ENCODE data around the gene WDR1. TPM values are rescaled to one million over a fixed set of nuclear protein-coding genes. Genes with fewer than 3 reads are reported as not detected.

WDR1 gene
- total and polyA plus RNA-seq, 5 donors from 2014 or later: 312 to 422 (median 356) TPM

- no peak overlapping the region for H3K4me3 ChIP-seq (ENCODE audit: low read depth, low read length)
- H3K36me3 ChIP-seq (ENCODE audit: control insufficient read depth, insufficient read depth, low read length): no peaks in the 10 kb centered on the region
- H3K27ac ChIP-seq (ENCODE audit: insufficient read depth, low read length, poor library complexity, severe bottlenecking): no peak overlapping the region
- DNase-seq (no peak), ATAC-seq (ENCODE audit: low read depth in 2 of 2) (no peak)
- H3K27me3 Mint-ChIP-seq: peaks cover 8% of the 10 kb centered on the region
- H3K4me1 Mint-ChIP-seq: peaks cover 0 to 9% (median 5%) of the 10 kb centered on the region in 4 donors
- H3K4me1 ChIP-seq (ENCODE audit: control insufficient read depth, insufficient read depth, low read length, poor library complexity, severe bottlenecking): no peaks in the 10 kb centered on the region
- H3K36me3 Mint-ChIP-seq: peaks cover 36% of the 10 kb centered on the region
- H3K27ac Mint-ChIP-seq: no peak overlapping the region
- H3K4me3 Mint-ChIP-seq: no peak overlapping the region
- H3K9me3 Mint-ChIP-seq: peaks cover 0 to 3% (median 0%) of the 10 kb centered on the region in 7 donors
- no peaks in the 10 kb centered on the region for H3K9me3 ChIP-seq (ENCODE audit: control insufficient read depth in 2 of 2, low read length in 2 of 2)
- H3K27me3 ChIP-seq (ENCODE audit: control insufficient read depth, insufficient read depth, low read length): no peaks in the 10 kb centered on the region
These were observed 65.0 kb downstream of the WDR1 start for GRCh38 chr4:10051517-10052135.

- Mint-ChIP-seq H3K27me3 (peaks cover 8% of the 10 kb centered on the region), H3K9me3 (peaks cover 0 to under 1% (median 0%) of the 10 kb centered on the region in 7 donors), H3K36me3 (peaks cover 27% of the 10 kb centered on the region), H3K4me3 (no peak overlapping the region), H3K27ac (no peak overlapping the region), H3K4me1 (peaks cover 0 to 9% (median 3%) of the 10 kb centered on the region in 4 donors)
- H3K9me3 ChIP-seq (ENCODE audit: control insufficient read depth in 2 of 2, low read length in 2 of 2): no peaks in the 10 kb centered on the region
- no peak overlapping the region for H3K4me3 ChIP-seq (ENCODE audit: low read depth, low read length)
- DNase-seq (no peak), ATAC-seq (ENCODE audit: low read depth in 2 of 2) (no peak)
- no peaks in the 10 kb centered on the region for H3K27me3 ChIP-seq (ENCODE audit: control insufficient read depth, insufficient read depth, low read length)
- H3K4me1 ChIP-seq (ENCODE audit: control insufficient read depth, insufficient read depth, low read length, poor library complexity, severe bottlenecking): no peaks in the 10 kb centered on the region
- no peaks in the 10 kb centered on the region for H3K36me3 ChIP-seq (ENCODE audit: control insufficient read depth, insufficient read depth, low read length)
- no peak overlapping the region for H3K27ac ChIP-seq (ENCODE audit: insufficient read depth, low read length, poor library complexity, severe bottlenecking)
These were observed 65.9 kb downstream of the WDR1 start for GRCh38 chr4:10050721-10051120.

GRCh38 chr4:10050261-10050661, 66.3 kb downstream of the WDR1 start:
- no peaks in the 10 kb centered on the region for H3K9me3 ChIP-seq (ENCODE audit: control insufficient read depth in 2 of 2, low read length in 2 of 2)
- H3K4me3 Mint-ChIP-seq: no peak overlapping the region

GRCh38 chr4:10048941-10049697, 67.5 kb downstream of the WDR1 start:
- no peak for DNase-seq
- Mint-ChIP-seq H3K27ac (no peak overlapping the region), H3K9me3 (peaks cover 0 to 3% (median 0%) of the 10 kb centered on the region in 7 donors), H3K27me3 (peaks cover 8% of the 10 kb centered on the region), H3K4me1 (peaks cover 0 to 9% (median 3%) of the 10 kb centered on the region in 4 donors), H3K36me3 (peaks cover 29% of the 10 kb centered on the region), H3K4me3 (no peak overlapping the region)
- Histone ChIP-seq H3K36me3 (ENCODE audit: control insufficient read depth, insufficient read depth, low read length) (no peaks in the 10 kb centered on the region), H3K27me3 (ENCODE audit: control insufficient read depth, insufficient read depth, low read length) (no peaks in the 10 kb centered on the region), H3K27ac (ENCODE audit: insufficient read depth, low read length, poor library complexity, severe bottlenecking) (no peak overlapping the region), H3K9me3 (ENCODE audit: control insufficient read depth in 2 of 2, low read length in 2 of 2) (no peaks in the 10 kb centered on the region), H3K4me3 (ENCODE audit: low read depth, low read length) (no peak overlapping the region), H3K4me1 (ENCODE audit: control insufficient read depth, insufficient read depth, low read length, poor library complexity, severe bottlenecking) (no peaks in the 10 kb centered on the region)
- ATAC-seq (ENCODE audit: low read depth in 2 of 2): no peak

More at GRCh38 chr4:10050261-10050661, 66.3 kb downstream of the WDR1 start:
- DNase-seq (no peak), ATAC-seq (ENCODE audit: low read depth in 2 of 2) (no peak)
- Mint-ChIP-seq H3K36me3 (peaks cover 26% of the 10 kb centered on the region), H3K27ac (no peak overlapping the region), H3K4me1 (peaks cover 0 to 9% (median 3%) of the 10 kb centered on the region in 4 donors), H3K9me3 (no peaks in the 10 kb centered on the region), H3K27me3 (peaks cover 8% of the 10 kb centered on the region)
- H3K4me3 ChIP-seq (ENCODE audit: low read depth, low read length): no peak overlapping the region
- no peak overlapping the region for H3K27ac ChIP-seq (ENCODE audit: insufficient read depth, low read length, poor library complexity, severe bottlenecking)
- H3K27me3 ChIP-seq (ENCODE audit: control insufficient read depth, insufficient read depth, low read length): no peaks in the 10 kb centered on the region
- H3K36me3 ChIP-seq (ENCODE audit: control insufficient read depth, insufficient read depth, low read length): no peaks in the 10 kb centered on the region
- no peaks in the 10 kb centered on the region for H3K4me1 ChIP-seq (ENCODE audit: control insufficient read depth, insufficient read depth, low read length, poor library complexity, severe bottlenecking)

- no peak for DNase-seq
- no peak for ATAC-seq (ENCODE audit: low read depth in 2 of 2)
- H3K4me3 ChIP-seq (ENCODE audit: low read depth, low read length): no peak overlapping the region
- Mint-ChIP-seq H3K36me3 (peaks cover 31% of the 10 kb centered on the region), H3K4me1 (peaks cover 0 to 5% (median 3%) of the 10 kb centered on the region in 4 donors), H3K4me3 (no peak overlapping the region), H3K9me3 (peaks cover 0 to 4% (median 0%) of the 10 kb centered on the region in 7 donors), H3K27me3 (peaks cover 8% of the 10 kb centered on the region), H3K27ac (no peak overlapping the region)
- no peaks in the 10 kb centered on the region for H3K4me1 ChIP-seq (ENCODE audit: control insufficient read depth, insufficient read depth, low read length, poor library complexity, severe bottlenecking)
- H3K36me3 ChIP-seq (ENCODE audit: control insufficient read depth, insufficient read depth, low read length): no peaks in the 10 kb centered on the region
- no peak overlapping the region for H3K27ac ChIP-seq (ENCODE audit: insufficient read depth, low read length, poor library complexity, severe bottlenecking)
- H3K9me3 ChIP-seq (ENCODE audit: control insufficient read depth in 2 of 2, low read length in 2 of 2): peaks cover 5% of the 10 kb centered on the region in 2 experiments
- H3K27me3 ChIP-seq (ENCODE audit: control insufficient read depth, insufficient read depth, low read length): no peaks in the 10 kb centered on the region
These were observed 68.6 kb downstream of the WDR1 start for GRCh38 chr4:10047967-10048366.

- no peak overlapping the region for H3K4me3 ChIP-seq (ENCODE audit: low read depth, low read length)
- Mint-ChIP-seq H3K27me3 (peaks cover 8% of the 10 kb centered on the region), H3K4me3 (no peak overlapping the region), H3K36me3 (peaks cover 31% of the 10 kb centered on the region), H3K27ac (no peak overlapping the region), H3K9me3 (peaks cover 0 to 14% (median 2%) of the 10 kb centered on the region in 7 donors), H3K4me1 (peaks cover 0 to 5% (median 0%) of the 10 kb centered on the region in 4 donors)
- no peaks in the 10 kb centered on the region for H3K36me3 ChIP-seq (ENCODE audit: control insufficient read depth, insufficient read depth, low read length)
- peaks cover 2% of the 10 kb centered on the region for H3K27me3 ChIP-seq (ENCODE audit: control insufficient read depth, insufficient read depth, low read length)
- peaks cover 11 to 14% of the 10 kb centered on the region in 2 experiments for H3K9me3 ChIP-seq (ENCODE audit: control insufficient read depth in 2 of 2, low read length in 2 of 2)
- H3K4me1 ChIP-seq (ENCODE audit: control insufficient read depth, insufficient read depth, low read length, poor library complexity, severe bottlenecking): no peaks in the 10 kb centered on the region
- no peak for DNase-seq
- H3K27ac ChIP-seq (ENCODE audit: insufficient read depth, low read length, poor library complexity, severe bottlenecking): no peak overlapping the region
- no peak for ATAC-seq (ENCODE audit: low read depth in 2 of 2)
These were observed 70.1 kb downstream of the WDR1 start for GRCh38 chr4:10046471-10046870.

GRCh38 chr4:10045481-10045880, 71.1 kb downstream of the WDR1 start:
- H3K4me3 ChIP-seq (ENCODE audit: low read depth, low read length): no peak overlapping the region
- DNase-seq (no peak), ATAC-seq (ENCODE audit: low read depth in 2 of 2) (no peak)
- no peaks in the 10 kb centered on the region for H3K4me1 ChIP-seq (ENCODE audit: control insufficient read depth, insufficient read depth, low read length, poor library complexity, severe bottlenecking)
- Mint-ChIP-seq H3K4me1 (peaks cover 0 to 5% (median 0%) of the 10 kb centered on the region in 4 donors), H3K4me3 (no peak overlapping the region), H3K9me3 (peaks cover 0 to 14% (median 2%) of the 10 kb centered on the region in 7 donors), H3K36me3 (peaks cover 32% of the 10 kb centered on the region), H3K27ac (no peak overlapping the region), H3K27me3 (peaks cover 8% of the 10 kb centered on the region)
- H3K27ac ChIP-seq (ENCODE audit: insufficient read depth, low read length, poor library complexity, severe bottlenecking): no peak overlapping the region
- H3K27me3 ChIP-seq (ENCODE audit: control insufficient read depth, insufficient read depth, low read length): peaks cover 2% of the 10 kb centered on the region
- peaks cover 11 to 14% of the 10 kb centered on the region in 2 experiments for H3K9me3 ChIP-seq (ENCODE audit: control insufficient read depth in 2 of 2, low read length in 2 of 2)
- H3K36me3 ChIP-seq (ENCODE audit: control insufficient read depth, insufficient read depth, low read length): no peaks in the 10 kb centered on the region
